NB4 (cell line): Measurements from ENCODE around the gene LDLRAD4.

Experiments used
- DNase-seq: peaks from one replicate; pipeline ENCODE4 v3.0.0; 2010; ENCODE audit warnings: low read depth
- H3K4me3 ChIP-seq: one replicate; pipeline ENCODE4 v1.5.1; 2011; ENCODE audit warnings: mild to moderate bottlenecking, low read depth, low read length, moderate library complexity
- MAX ChIP-seq: IDR thresholded peaks from 2 replicates; pipeline ENCODE4 v1.6.1; 2011; ENCODE audit warnings: low read depth, low read length
- MYC ChIP-seq: IDR thresholded peaks from 2 replicates; pipeline ENCODE4 v1.6.1; 2011; ENCODE audit warnings: low read depth, low read length
- POLR2A ChIP-seq: IDR thresholded peaks from 2 replicates; pipeline ENCODE4 v1.6.1; 2011; ENCODE audit warnings: mild to moderate bottlenecking; ENCODE audit not compliant: insufficient read length; ENCODE audit errors: extremely low read depth
- TF ChIP-seq, protein P1 (sequence below): IDR thresholded peaks from one replicate; pipeline ENCODE4 v1.5.1; 2012; ENCODE audit warnings: low read depth, low read length

LDLRAD4 gene

GRCh38 chr18:13225261-13225660 lies 6.7 kb downstream of the LDLRAD4 start:
- DNase-seq, result no peak
- H3K4me3 ChIP-seq, result no peak overlapping the region
- TF ChIP-seq, protein P1, sequence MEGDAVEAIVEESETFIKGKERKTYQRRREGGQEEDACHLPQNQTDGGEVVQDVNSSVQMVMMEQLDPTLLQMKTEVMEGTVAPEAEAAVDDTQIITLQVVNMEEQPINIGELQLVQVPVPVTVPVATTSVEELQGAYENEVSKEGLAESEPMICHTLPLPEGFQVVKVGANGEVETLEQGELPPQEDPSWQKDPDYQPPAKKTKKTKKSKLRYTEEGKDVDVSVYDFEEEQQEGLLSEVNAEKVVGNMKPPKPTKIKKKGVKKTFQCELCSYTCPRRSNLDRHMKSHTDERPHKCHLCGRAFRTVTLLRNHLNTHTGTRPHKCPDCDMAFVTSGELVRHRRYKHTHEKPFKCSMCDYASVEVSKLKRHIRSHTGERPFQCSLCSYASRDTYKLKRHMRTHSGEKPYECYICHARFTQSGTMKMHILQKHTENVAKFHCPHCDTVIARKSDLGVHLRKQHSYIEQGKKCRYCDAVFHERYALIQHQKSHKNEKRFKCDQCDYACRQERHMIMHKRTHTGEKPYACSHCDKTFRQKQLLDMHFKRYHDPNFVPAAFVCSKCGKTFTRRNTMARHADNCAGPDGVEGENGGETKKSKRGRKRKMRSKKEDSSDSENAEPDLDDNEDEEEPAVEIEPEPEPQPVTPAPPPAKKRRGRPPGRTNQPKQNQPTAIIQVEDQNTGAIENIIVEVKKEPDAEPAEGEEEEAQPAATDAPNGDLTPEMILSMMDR, result no peak

GRCh38 chr18:13226533-13227144 lies 8.1 kb downstream of the LDLRAD4 start:
- H3K4me3 ChIP-seq, result no peak overlapping the region
- DNase-seq, result no peak
- TF ChIP-seq POLR2A (no peak), MYC (no peak), MAX (no peak)
- TF ChIP-seq, protein P1, result no peak

GRCh38 chr18:13227910-13228309 lies 9.3 kb downstream of the LDLRAD4 start:
- DNase-seq, result no peak
- TF ChIP-seq MYC (no peak), POLR2A (no peak), MAX (no peak)
- TF ChIP-seq, protein P1, result no peak

DNA sequence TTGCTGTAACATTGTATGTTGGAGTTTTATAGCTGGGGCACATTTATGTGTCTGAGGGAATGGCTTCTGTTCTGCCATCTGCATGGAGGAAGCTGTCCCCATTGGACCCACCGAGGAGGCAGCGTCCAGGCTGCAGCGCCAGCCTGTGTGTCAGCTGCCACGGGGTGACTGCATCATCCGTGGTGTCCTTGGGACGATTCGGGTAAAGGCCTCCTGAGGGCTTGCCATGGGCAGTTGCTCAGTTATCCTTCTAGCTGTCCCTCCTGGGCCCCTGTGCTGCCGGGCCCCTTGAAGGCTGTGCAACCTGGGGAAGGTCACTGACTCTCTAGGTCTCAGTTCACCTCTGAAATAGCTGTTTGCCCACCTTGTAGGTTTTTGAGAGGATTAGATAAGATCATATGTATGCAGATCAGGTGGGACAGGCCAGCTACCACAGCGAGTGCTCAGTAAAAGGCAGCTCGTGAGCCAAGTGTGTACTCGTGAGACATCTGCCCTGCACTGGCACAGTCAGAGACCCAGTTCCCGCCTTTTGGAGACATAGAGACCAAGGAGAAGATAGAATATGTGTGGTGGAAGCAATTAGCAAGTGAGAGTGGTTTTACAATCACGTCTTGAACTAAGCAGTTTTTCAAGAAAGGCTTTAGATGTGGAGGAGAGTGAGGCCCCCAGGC lies 10.6 kb downstream of the LDLRAD4 start:
- DNase-seq, result no peak
- no peak overlapping the region for H3K4me3 ChIP-seq
- no peak for TF ChIP-seq POLR2A
- no peak for TF ChIP-seq MYC
- no peak for TF ChIP-seq MAX
- TF ChIP-seq, protein P1, result no peak

More at GRCh38 chr18:13227910-13228309, 9.3 kb downstream of the LDLRAD4 start:
- H3K4me3 ChIP-seq, result no peak overlapping the region

DNA sequence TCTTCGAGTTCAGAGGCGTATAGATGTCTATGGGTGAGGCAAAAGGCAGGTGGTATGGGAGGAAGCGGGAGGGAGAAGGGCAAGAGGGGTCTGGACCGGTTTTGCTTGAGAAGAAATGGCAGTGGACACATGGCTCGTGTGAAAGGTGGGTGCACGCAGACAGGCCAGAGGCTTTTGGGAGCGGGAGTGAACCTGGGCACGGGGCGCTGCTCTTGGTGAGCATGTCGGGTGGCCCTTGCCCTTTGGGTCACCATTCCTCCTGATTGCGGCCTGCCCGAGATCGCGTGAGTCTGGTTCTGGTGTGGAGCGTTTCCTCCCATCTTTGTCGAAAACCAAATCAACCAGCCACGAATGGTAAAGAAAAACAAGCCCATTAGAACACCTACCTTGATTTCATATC lies 12.6 kb downstream of the LDLRAD4 start:
- DNase-seq, result no peak
- TF ChIP-seq, protein P1, result no peak
- TF ChIP-seq MYC (no peak), POLR2A (no peak), MAX (no peak)
- no peak overlapping the region for H3K4me3 ChIP-seq
